ENCODE data around the gene ARHGEF10L.

DNA sequence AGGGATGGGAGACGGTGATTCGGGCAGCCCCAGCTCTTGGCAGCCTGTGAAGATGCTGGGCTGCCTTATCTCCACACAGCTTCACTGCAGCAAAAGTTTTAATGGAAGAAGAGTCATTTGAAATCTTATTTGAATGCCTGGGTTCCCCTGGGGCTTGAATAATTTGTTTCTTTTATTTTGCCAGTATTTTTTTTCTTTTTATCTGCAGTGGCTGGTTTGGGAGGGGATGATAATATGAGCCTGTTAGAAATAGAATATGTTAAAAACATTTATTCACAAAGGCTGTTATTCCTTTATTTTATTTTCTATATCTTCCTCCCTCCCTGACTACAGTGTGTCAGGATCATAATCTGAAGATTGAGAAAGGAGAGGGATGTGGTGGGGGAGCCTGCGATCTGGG, 103.4 kb downstream of the ARHGEF10L start:
- TF ChIP-seq, protein P1, sequence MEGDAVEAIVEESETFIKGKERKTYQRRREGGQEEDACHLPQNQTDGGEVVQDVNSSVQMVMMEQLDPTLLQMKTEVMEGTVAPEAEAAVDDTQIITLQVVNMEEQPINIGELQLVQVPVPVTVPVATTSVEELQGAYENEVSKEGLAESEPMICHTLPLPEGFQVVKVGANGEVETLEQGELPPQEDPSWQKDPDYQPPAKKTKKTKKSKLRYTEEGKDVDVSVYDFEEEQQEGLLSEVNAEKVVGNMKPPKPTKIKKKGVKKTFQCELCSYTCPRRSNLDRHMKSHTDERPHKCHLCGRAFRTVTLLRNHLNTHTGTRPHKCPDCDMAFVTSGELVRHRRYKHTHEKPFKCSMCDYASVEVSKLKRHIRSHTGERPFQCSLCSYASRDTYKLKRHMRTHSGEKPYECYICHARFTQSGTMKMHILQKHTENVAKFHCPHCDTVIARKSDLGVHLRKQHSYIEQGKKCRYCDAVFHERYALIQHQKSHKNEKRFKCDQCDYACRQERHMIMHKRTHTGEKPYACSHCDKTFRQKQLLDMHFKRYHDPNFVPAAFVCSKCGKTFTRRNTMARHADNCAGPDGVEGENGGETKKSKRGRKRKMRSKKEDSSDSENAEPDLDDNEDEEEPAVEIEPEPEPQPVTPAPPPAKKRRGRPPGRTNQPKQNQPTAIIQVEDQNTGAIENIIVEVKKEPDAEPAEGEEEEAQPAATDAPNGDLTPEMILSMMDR (IDR thresholded peaks at IDR 0.05), result no peak
- TF ChIP-seq POLR2A (IDR thresholded peaks at IDR 0.05), result no peak

All from Peyer's patch (tissue), 4 donors.